Gastroesophageal sphincter (tissue), 3 donors: ENCODE results near the gene SMAD4.

Experiments
- EP300 ChIP-seq: sonication (generic); formaldehyde crosslinking; IDR thresholded peaks from one replicate; pipeline ENCODE4 v1.6.1; 2017; ENCODE audit warnings: antibody characterized with exemption, mild to moderate bottlenecking
- POLR2A ChIP-seq, 2 donors: fragments of 450-650 bp; IDR thresholded peaks; one replicate each; pipeline ENCODE4 v1.6.1; 2017; ENCODE audit warnings: antibody characterized with exemption in 2 of 2, mild to moderate bottlenecking in 2 of 2, moderate library complexity in 1 of 2
- POLR2AphosphoS5 ChIP-seq: sonication (generic); formaldehyde crosslinking; IDR thresholded peaks from one replicate; pipeline ENCODE4 v1.6.1; 2017; ENCODE audit warnings: antibody characterized with exemption
- TF ChIP-seq, protein P1 (sequence below), 4 experiments: fragments of 200-600 bp in 2 of 4; fragments of 450-650 bp in 2 of 4; sonication (generic) in 1 of 4; IDR thresholded peaks; one replicate each; pipeline ENCODE4 v1.5.1; 2017 to 2019; ENCODE audit warnings: antibody characterized with exemption in 4 of 4, mild to moderate bottlenecking in 2 of 4, moderate library complexity in 2 of 4

GRCh38 chr18:51108330-51108729, 78.3 kb downstream of the SMAD4 start:
- TF ChIP-seq, protein P1, sequence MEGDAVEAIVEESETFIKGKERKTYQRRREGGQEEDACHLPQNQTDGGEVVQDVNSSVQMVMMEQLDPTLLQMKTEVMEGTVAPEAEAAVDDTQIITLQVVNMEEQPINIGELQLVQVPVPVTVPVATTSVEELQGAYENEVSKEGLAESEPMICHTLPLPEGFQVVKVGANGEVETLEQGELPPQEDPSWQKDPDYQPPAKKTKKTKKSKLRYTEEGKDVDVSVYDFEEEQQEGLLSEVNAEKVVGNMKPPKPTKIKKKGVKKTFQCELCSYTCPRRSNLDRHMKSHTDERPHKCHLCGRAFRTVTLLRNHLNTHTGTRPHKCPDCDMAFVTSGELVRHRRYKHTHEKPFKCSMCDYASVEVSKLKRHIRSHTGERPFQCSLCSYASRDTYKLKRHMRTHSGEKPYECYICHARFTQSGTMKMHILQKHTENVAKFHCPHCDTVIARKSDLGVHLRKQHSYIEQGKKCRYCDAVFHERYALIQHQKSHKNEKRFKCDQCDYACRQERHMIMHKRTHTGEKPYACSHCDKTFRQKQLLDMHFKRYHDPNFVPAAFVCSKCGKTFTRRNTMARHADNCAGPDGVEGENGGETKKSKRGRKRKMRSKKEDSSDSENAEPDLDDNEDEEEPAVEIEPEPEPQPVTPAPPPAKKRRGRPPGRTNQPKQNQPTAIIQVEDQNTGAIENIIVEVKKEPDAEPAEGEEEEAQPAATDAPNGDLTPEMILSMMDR (IDR thresholded peaks at IDR 0.05), result no peak
- TF ChIP-seq EP300, result no peak
- TF ChIP-seq POLR2AphosphoS5, result no peak
- TF ChIP-seq POLR2A (IDR thresholded peaks at IDR 0.05), result no peak
